ENCODE measurements around the gene ATP8B3.

GRCh38 chr19:1756705-1757465, 55.2 kb downstream of the ATP8B3 start:
- TF ChIP-seq POLR2A (IDR thresholded peaks at IDR 0.05) (no peak), POLR2AphosphoS5 (IDR thresholded peaks at IDR 0.05) (no peak), CTCF (IDR thresholded peaks at IDR 0.05) (no peak), EP300 (IDR thresholded peaks at IDR 0.05) (no peak)

All from sigmoid colon (tissue), 4 donors.